CD4-positive, alpha-beta T cell treated with Interleukin-17A for 1 hour (primary cell): Measurements from ENCODE around the gene OR52B2.

Experiments used
- DNase-seq: peaks from one replicate; pipeline ENCODE4 v3.0.0-alpha.2; 2020

OR52B2 gene

GRCh38 chr11:6170226-6170625, at the start of gene OR52B2:
Gene OR52B2 (minus strand): TSS chr11:6170326. CDS start chr11:6170326, 0 bp downstream.
- DNase-seq, result no peak

- DNase-seq, result no peak
Measured at GRCh38 chr11:6219359-6219758, 49.2 kb upstream of the OR52B2 start.

- no peak for DNase-seq
Measured at GRCh38 chr11:6217722-6218121, 47.6 kb upstream of the OR52B2 start.

GRCh38 chr11:6216501-6216900, 46.4 kb upstream of the OR52B2 start:
- DNase-seq, result no peak

GRCh38 chr11:6214530-6214929, 44.4 kb upstream of the OR52B2 start:
- no peak for DNase-seq

- no peak for DNase-seq
Measured at GRCh38 chr11:6210274-6210955, 40.3 kb upstream of the OR52B2 start.

GRCh38 chr11:6209801-6210200, 39.7 kb upstream of the OR52B2 start:
- no peak for DNase-seq

- no peak for DNase-seq
Measured at GRCh38 chr11:6206456-6207180, 36.5 kb upstream of the OR52B2 start.

GRCh38 chr11:6205366-6205765, 35.2 kb upstream of the OR52B2 start, which contains the start of gene C11orf42:
Gene C11orf42 (plus strand): TSS chr11:6205557. CDS start chr11:6205616, 59 bp downstream.
- DNase-seq, result no peak

- no peak for DNase-seq
Measured at GRCh38 chr11:6204706-6205105, 34.6 kb upstream of the OR52B2 start.

- DNase-seq, result peak; percentile 44
Measured at GRCh38 chr11:6203327-6203726, 33.2 kb upstream of the OR52B2 start.

GRCh38 chr11:6202041-6202440, 31.9 kb upstream of the OR52B2 start:
- no peak for DNase-seq

- DNase-seq, result peak; percentile 13
Measured at GRCh38 chr11:6201481-6201880, 31.4 kb upstream of the OR52B2 start.

GRCh38 chr11:6200975-6201374, 30.8 kb upstream of the OR52B2 start:
- DNase-seq, result peak; percentile 53

- DNase-seq, result no peak
Measured at GRCh38 chr11:6199174-6199810, 29.2 kb upstream of the OR52B2 start, which contains the start of gene OR52W1. Gene OR52W1 (plus strand): TSS chr11:6199224. CDS start chr11:6199224, 0 bp downstream.

- no peak for DNase-seq
Measured at GRCh38 chr11:6197466-6198200, 27.5 kb upstream of the OR52B2 start.

GRCh38 chr11:6196396-6196795, 26.3 kb upstream of the OR52B2 start:
- peak; percentile 21 for DNase-seq

GRCh38 chr11:6194065-6194581, 24.0 kb upstream of the OR52B2 start:
- no peak for DNase-seq

- DNase-seq, result no peak
Measured at GRCh38 chr11:6191742-6192141, 21.6 kb upstream of the OR52B2 start.

- DNase-seq, result no peak
Measured at GRCh38 chr11:6175440-6175839, 5.3 kb upstream of the OR52B2 start.

GRCh38 chr11:6156628-6157359, 13.3 kb downstream of the OR52B2 start:
- DNase-seq, result no peak

GRCh38 chr11:6152126-6152525, 18.0 kb downstream of the OR52B2 start:
- no peak for DNase-seq
